ENCODE measurements around the gene CARD18.

DNA sequence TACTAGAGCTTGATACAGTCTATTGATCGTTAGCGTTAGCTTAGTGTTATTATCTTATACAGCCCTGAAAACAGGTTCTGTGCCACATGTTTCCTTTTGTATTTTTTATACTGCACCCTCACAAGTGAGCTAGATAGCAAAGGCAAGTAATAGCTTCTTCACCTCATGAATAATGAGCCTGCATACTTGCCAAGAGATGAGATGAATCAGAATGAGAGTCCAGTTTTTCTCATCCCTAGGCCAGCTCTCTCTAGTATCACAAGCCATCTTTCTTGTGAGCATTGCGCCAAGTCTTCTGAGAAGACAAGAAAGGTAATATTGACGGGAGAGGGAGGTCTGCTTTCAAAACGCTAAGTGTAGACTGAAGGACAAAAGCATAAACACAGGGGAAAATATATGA, 8.7 kb upstream of the CARD18 start:
- TF ChIP-seq, protein P1, sequence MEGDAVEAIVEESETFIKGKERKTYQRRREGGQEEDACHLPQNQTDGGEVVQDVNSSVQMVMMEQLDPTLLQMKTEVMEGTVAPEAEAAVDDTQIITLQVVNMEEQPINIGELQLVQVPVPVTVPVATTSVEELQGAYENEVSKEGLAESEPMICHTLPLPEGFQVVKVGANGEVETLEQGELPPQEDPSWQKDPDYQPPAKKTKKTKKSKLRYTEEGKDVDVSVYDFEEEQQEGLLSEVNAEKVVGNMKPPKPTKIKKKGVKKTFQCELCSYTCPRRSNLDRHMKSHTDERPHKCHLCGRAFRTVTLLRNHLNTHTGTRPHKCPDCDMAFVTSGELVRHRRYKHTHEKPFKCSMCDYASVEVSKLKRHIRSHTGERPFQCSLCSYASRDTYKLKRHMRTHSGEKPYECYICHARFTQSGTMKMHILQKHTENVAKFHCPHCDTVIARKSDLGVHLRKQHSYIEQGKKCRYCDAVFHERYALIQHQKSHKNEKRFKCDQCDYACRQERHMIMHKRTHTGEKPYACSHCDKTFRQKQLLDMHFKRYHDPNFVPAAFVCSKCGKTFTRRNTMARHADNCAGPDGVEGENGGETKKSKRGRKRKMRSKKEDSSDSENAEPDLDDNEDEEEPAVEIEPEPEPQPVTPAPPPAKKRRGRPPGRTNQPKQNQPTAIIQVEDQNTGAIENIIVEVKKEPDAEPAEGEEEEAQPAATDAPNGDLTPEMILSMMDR (IDR thresholded peaks at IDR 0.05), result no peak
- TF ChIP-seq POLR2A (IDR thresholded peaks at IDR 0.05), result no peak

All from esophagus squamous epithelium (tissue), 4 donors.